ENCODE data around the gene AGAP9. TPM values are rescaled to one million over a fixed set of nuclear protein-coding genes. Genes with fewer than 3 reads are reported as not detected.

The AGAP9 gene
- polyA plus RNA-seq, 1 donor from 2014 or later = 12.0 TPM

- Histone ChIP-seq H3K9ac (ENCODE audit: low read length) (no peak overlapping the region), H3K4me3 (ENCODE audit: low read length) (no peak overlapping the region), H3F3A (ENCODE audit: insufficient read depth, low read length, poor library complexity, severe bottlenecking) (no peaks in the 10 kb centered on the region), H3K4me2 (ENCODE audit: low read length) (no peak overlapping the region), H4K20me1 (ENCODE audit: insufficient read depth) (no peaks in the 10 kb centered on the region), H3K36me3 (ENCODE audit: insufficient read depth, low read length) (no peaks in the 10 kb centered on the region), H3K9me2 (ENCODE audit: insufficient read depth, low read length) (no peaks in the 10 kb centered on the region), H3K27me3 (ENCODE audit: insufficient read depth, low read depth, low read length) (no peaks in the 10 kb centered on the region), H3K9me3 (ENCODE audit: low read length) (no peaks in the 10 kb centered on the region), H3K27ac (ENCODE audit: low read length) (no peak overlapping the region), H3K79me2 (replicated peaks; ENCODE audit: insufficient read depth, low read length) (no peaks in the 10 kb centered on the region), H2AFZ (ENCODE audit: low read depth, low read length) (no peak overlapping the region)
- no peak for TF ChIP-seq EP300 (conservative IDR thresholded peaks at IDR 0.05; ENCODE audit: poor library complexity, severe bottlenecking)
- TF ChIP-seq MXI1 (conservative IDR thresholded peaks at IDR 0.05; ENCODE audit: poor library complexity, severe bottlenecking) = no peak
- TF ChIP-seq, protein P1, sequence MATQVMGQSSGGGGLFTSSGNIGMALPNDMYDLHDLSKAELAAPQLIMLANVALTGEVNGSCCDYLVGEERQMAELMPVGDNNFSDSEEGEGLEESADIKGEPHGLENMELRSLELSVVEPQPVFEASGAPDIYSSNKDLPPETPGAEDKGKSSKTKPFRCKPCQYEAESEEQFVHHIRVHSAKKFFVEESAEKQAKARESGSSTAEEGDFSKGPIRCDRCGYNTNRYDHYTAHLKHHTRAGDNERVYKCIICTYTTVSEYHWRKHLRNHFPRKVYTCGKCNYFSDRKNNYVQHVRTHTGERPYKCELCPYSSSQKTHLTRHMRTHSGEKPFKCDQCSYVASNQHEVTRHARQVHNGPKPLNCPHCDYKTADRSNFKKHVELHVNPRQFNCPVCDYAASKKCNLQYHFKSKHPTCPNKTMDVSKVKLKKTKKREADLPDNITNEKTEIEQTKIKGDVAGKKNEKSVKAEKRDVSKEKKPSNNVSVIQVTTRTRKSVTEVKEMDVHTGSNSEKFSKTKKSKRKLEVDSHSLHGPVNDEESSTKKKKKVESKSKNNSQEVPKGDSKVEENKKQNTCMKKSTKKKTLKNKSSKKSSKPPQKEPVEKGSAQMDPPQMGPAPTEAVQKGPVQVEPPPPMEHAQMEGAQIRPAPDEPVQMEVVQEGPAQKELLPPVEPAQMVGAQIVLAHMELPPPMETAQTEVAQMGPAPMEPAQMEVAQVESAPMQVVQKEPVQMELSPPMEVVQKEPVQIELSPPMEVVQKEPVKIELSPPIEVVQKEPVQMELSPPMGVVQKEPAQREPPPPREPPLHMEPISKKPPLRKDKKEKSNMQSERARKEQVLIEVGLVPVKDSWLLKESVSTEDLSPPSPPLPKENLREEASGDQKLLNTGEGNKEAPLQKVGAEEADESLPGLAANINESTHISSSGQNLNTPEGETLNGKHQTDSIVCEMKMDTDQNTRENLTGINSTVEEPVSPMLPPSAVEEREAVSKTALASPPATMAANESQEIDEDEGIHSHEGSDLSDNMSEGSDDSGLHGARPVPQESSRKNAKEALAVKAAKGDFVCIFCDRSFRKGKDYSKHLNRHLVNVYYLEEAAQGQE (IDR thresholded peaks at IDR 0.05; ENCODE audit: borderline replicate concordance) = no peak
- no peak for TF ChIP-seq RAD21 (conservative IDR thresholded peaks at IDR 0.05)
- no peak for TF ChIP-seq EZH2 (IDR thresholded peaks at IDR 0.05; ENCODE audit: borderline replicate concordance, insufficient read depth, low read length, poor library complexity, severe bottlenecking)
- no peak for TF ChIP-seq POLR2AphosphoS5 (IDR thresholded peaks at IDR 0.05)
- TF ChIP-seq CTCF (IDR thresholded peaks at IDR 0.05; ENCODE audit: poor library complexity, severe bottlenecking) = no peak
- TF ChIP-seq SMC3 (conservative IDR thresholded peaks at IDR 0.05; ENCODE audit: poor library complexity) = no peak
- no peak for TF ChIP-seq TAF1 (IDR thresholded peaks at IDR 0.05; ENCODE audit: low read depth)
These were observed 69.2 kb downstream of the AGAP9 start for GRCh38 chr10:47454008-47454779.

DNA sequence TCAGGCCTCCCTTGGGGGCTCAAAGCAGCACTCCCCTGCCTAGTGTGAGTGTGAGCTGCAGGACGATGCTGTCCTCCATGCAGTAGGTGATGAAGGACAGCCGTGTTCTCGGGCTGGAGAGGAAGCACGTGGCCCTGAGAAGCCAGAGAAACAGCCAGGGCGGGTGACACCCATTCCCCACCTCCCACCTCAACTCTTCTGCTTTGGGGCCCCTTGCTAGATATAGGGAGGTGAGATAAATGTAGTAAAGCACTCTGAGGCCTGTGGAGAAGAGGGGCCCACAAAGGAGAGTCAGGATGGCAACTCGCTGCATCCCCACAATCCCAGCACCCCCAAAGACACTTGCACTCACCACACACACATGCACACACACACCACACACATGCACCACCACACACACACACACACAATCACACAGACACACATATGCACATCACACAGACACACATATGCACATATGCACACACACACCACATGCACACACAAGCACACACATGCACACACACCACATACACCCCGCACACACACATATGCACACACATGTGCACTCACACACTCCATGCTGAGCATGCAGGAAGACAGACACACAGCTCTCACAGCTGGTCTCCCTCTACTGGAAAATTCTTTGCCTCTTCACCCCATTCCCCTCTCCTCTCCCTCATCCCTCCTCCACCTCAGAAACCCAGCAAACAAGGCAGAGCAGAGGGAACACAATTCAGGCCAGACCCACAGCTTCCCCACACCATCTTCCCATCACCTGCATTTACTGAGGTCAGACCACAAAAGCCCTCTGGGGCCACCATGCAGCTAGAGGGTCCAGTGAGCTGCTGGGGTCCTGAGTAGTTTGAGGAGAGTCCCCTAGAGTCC lies 70.1 kb downstream of the AGAP9 start:
- H2AFZ ChIP-seq (ENCODE audit: low read depth, low read length) = no peak overlapping the region
- H3K4me3 ChIP-seq (ENCODE audit: low read length) = no peak overlapping the region
- no peak overlapping the region for H3K9ac ChIP-seq (ENCODE audit: low read length)
- no peak for TF ChIP-seq TAF1 (IDR thresholded peaks at IDR 0.05; ENCODE audit: low read depth)
- no peak for TF ChIP-seq EP300 (conservative IDR thresholded peaks at IDR 0.05; ENCODE audit: poor library complexity, severe bottlenecking)
- TF ChIP-seq, protein P1 (IDR thresholded peaks at IDR 0.05; ENCODE audit: borderline replicate concordance) = no peak
- TF ChIP-seq SMC3 (conservative IDR thresholded peaks at IDR 0.05; ENCODE audit: poor library complexity) = no peak
- no peaks in the 10 kb centered on the region for H3K9me3 ChIP-seq (ENCODE audit: low read length)
- H3K79me2 ChIP-seq (replicated peaks; ENCODE audit: insufficient read depth, low read length) = no peaks in the 10 kb centered on the region
- H3K27me3 ChIP-seq (ENCODE audit: insufficient read depth, low read depth, low read length) = no peaks in the 10 kb centered on the region
- no peaks in the 10 kb centered on the region for H3F3A ChIP-seq (ENCODE audit: insufficient read depth, low read length, poor library complexity, severe bottlenecking)
- no peaks in the 10 kb centered on the region for H3K36me3 ChIP-seq (ENCODE audit: insufficient read depth, low read length)
- no peaks in the 10 kb centered on the region for H4K20me1 ChIP-seq (ENCODE audit: insufficient read depth)
- no peak overlapping the region for H3K27ac ChIP-seq (ENCODE audit: low read length)
- H3K9me2 ChIP-seq (ENCODE audit: insufficient read depth, low read length) = no peaks in the 10 kb centered on the region
- H3K4me2 ChIP-seq (ENCODE audit: low read length) = no peak overlapping the region

Measured in neural cell (in vitro differentiated cells).